GM12873 (cell line): ENCODE data around the gene ZNF396.

Experiments used
- CTCF ChIP-seq: IDR thresholded peaks from 2 replicates; pipeline ENCODE4 v1.5.1; 2012; ENCODE audit warnings: low read depth, mild to moderate bottlenecking, moderate library complexity, low read length, control low read depth; ENCODE audit not compliant: insufficient read depth; ENCODE audit errors: missing control alignments

The ZNF396 gene

GRCh38 chr18:35376742-35377695 is at the start of gene ZNF396:
TSS of gene ZNF396 (minus strand) at chr18:35377337. CDS start at chr18:35374292, 3,045 bp downstream.
- TF ChIP-seq CTCF = no peak

GRCh38 chr18:35426786-35427185 is 49.6 kb upstream of the ZNF396 start:
- no peak for TF ChIP-seq CTCF

- TF ChIP-seq CTCF = no peak
Measured at GRCh38 chr18:35424356-35424755, 47.2 kb upstream of the ZNF396 start.

- TF ChIP-seq CTCF = no peak
Measured at GRCh38 chr18:35422237-35422636, 45.1 kb upstream of the ZNF396 start.

GRCh38 chr18:35418610-35419009 is 41.5 kb upstream of the ZNF396 start:
- TF ChIP-seq CTCF = no peak

- TF ChIP-seq CTCF = no peak
Measured at GRCh38 chr18:35417223-35417622, 40.1 kb upstream of the ZNF396 start.

- TF ChIP-seq CTCF = no peak
Measured at GRCh38 chr18:35415511-35416073, 38.5 kb upstream of the ZNF396 start.
